HG03103 (cell line): ENCODE measurements around the gene ATPAF2.
A peak's percentile ranks its signal among the peaks of the same experiment; 100 is the strongest.

Experiments used
- ATAC-seq: cut with Tn5 transposase; IDR thresholded peaks from one replicate; pipeline ENCODE4 v1.9.1; 2021; ENCODE audit warnings: low read depth; ENCODE audit not compliant: unreplicated experiment

The ATPAF2 gene

GRCh38 chr17:18038861-18039534, at the start of gene ATPAF2, which contains the start of gene GID4:
Gene ATPAF2 (minus strand): TSS chr17:18039168. CDS start chr17:18039013, 155 bp downstream.
Gene GID4 (plus strand): TSS chr17:18039408. CDS start chr17:18039465, 57 bp downstream.
- peak; percentile 81 for ATAC-seq

DNA sequence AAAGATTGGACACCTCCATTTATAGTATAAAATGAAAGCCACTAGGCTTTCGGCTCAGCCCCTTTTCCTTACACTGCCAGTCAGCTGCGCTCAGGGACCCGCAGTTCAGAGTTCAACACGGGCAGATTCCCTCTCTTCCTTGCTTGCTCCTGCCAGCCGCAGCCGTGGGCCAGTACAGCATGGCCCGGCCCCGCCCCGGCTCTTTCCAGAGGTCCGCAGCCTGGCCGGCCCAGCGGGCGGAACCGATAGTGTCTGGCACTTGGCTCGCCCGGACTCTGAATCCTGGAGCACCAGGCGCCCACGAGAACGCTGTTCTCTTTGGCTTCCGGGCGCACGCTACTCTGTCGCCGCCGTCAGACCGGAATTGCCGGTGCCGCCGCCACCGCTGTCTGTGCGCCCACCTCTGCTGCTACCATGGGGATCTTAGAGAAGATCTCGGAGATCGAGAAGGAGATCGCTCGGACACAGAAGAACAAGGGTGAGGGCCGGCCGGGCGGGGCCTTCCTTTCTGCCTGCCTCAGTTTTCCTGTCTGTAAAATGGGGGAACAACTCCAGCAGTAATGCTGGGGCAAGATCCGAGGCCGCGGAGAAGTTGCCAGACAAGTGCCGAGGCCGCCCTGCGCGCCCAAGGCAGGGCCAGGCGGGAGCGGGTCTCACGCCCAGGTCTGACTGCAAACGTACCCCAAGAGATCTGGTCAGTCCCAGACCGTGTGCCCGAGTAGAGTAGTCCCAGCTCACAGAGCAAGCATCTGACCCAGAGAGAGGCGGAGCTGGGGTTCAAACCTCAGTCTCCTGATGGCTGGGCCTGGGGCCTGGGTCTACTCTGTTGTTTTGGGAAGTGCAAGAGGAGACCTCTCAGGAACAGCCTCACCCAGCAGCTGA, 48.9 kb upstream of the ATPAF2 start, which contains the start of gene DRG2:
TSS of gene DRG2 (plus strand) at position 339 of the 882 bp plus-strand sequence. CDS start at position 415, 76 bp downstream.
- ATAC-seq: peak; percentile 70

- no peak for ATAC-seq
Observed at GRCh38 chr17:18084256-18084655, 45.3 kb upstream of the ATPAF2 start.

GRCh38 chr17:18079543-18079942, 40.6 kb upstream of the ATPAF2 start:
- no peak for ATAC-seq

DNA sequence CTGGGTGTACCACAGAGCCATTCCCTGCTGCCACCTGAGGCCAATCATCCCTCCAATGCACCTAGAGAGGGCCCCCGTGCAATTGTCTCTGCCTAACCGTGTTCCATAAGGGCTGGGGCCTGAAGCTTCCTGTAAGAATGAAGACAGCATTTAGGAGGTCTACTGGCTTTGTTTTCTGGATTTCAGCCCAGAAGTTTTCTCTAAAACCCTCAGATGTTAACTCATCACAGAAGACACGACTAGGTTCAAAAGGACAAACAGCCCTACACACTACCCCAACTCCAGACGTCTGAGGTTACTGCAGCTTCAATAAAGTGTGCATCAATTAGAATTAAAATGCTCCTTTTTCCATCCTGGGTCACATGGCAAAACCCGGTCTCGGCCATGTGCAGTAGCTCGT, 38.0 kb upstream of the ATPAF2 start:
- no peak for ATAC-seq

DNA sequence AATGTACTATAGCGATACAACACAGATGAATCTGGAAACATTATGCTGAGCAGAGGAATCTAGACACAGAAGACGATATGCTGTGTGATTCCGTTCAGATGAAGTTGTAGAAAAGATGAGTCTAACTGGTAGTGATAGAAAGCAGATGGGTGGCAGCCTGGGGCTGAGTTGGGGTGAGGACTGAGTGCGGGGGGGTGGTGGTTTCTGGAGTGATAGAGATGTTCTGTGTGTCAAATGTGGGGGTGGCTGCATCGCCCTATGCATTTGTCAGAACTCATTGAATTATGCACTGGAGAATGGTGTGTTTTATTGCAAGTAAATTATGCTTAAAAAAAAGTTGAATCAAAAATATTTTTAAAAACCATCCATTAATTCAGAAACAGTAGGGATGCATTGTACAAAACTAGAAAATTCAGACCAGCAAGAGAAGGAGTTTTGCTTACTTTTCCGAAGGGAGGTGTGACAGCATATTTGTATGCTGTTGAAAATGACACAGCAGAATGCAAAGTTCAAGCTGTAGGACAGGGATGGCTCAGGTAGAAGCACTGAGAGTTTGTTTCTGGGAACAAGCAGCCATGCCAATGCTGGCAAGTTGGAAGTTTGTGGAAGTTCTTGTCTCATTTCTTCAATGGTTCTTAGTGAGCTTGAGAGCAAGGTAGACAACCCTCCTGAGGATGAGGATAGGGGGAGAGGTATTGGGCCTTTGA, 35.8 kb upstream of the ATPAF2 start:
- no peak for ATAC-seq

GRCh38 chr17:18071751-18072150, 32.8 kb upstream of the ATPAF2 start:
- ATAC-seq: no peak

GRCh38 chr17:18070861-18071340, 31.9 kb upstream of the ATPAF2 start:
- no peak for ATAC-seq

GRCh38 chr17:18069101-18069500, 30.1 kb upstream of the ATPAF2 start:
- no peak for ATAC-seq

DNA sequence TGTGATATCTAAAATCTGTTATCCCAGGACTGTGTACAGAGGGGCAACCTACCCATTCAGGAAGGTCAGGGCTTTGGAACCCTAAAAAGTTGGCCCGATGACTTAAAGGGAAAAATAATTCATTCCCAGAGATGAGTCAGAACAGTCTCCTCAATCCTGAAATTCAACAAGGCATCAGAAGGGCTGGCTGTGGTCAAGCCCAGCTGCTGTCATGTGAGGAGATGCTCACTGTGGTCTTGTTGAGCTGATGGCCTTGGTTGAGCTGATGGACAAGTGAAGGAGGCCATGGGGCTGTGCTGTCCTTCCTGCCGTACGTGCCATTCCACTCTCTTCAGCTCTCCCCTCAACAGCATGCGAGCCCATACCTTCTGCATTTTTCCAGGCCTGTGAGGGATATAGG, 27.9 kb upstream of the ATPAF2 start:
- ATAC-seq: no peak

DNA sequence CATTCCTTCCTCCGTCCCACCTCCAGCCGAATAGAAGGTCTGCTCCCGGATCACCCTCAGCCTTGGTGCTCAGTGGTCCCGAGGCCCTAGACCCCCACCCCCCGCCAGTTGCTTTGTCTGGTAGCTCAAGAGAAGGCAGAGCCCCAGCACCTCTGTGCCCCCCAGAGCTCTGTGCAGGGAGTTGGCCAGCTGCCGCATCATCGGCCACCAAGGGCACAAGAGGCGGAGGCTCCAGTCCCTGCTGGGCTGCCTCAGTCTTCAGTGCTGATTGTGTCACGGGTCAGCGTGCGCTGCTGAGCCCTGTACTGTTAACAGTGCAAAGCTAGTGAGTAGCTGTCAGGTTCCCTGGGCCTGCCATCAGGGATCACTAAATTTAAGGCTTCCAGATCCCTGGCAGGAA, 26.6 kb upstream of the ATPAF2 start:
- no peak for ATAC-seq

- no peak for ATAC-seq
Observed at GRCh38 chr17:18064053-18064452, 25.1 kb upstream of the ATPAF2 start.

- no peak for ATAC-seq
Observed at GRCh38 chr17:18059283-18059682, 20.3 kb upstream of the ATPAF2 start.

GRCh38 chr17:18056214-18056613, 17.2 kb upstream of the ATPAF2 start:
- ATAC-seq: no peak

- ATAC-seq: no peak
Observed at GRCh38 chr17:18055597-18055996, 16.6 kb upstream of the ATPAF2 start.

DNA sequence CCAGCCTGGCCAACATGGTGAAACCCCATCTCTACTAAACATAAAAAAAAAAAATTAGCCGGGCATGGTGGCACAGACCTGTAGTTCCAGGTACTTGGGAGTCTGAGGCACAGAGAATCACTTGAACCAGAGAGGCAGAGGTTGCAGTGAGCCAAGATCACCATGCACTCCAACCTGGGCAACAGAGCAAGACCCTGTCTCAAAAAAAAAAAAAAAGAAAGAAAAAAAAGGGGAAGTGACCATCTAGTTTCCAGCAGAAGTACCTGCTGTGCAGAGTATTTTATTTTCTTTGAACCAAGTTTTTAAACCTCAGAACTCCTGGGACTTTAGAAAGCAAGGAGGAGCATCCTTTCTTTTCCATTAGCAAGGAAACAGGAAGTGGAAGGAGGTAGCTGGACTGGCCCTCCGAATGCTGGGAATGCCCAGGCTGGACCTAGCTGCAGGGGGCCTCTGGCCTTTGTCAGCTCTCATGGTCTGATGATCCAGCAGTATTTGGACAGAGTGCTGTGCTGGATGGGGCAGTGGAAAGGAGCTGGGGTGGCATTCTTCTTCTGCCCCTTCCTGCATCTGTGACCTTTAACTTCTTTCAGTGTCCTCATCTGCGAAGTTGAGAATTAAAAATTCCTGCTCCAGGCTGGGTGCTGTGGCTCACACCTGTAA, 6.9 kb upstream of the ATPAF2 start:
- no peak for ATAC-seq

DNA sequence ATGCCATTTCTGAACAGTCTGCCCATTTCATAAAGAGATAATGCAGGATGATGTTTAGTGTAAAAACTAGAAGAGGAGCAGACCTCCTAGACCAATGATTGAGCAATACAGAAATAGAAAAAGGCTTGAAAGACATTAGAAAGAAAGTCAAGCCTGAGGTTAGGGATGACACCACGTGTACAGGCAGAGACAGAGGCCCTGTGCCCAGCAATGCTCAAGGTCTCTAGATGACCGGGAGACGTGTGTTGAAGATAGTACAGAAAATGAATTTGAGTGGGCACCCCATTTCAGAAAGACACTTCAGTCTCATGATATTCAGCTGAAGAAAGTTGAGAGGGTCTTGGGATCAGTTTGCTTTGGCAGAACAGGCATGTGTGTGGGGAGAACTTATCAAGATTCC, 5.6 kb upstream of the ATPAF2 start:
- ATAC-seq: no peak

DNA sequence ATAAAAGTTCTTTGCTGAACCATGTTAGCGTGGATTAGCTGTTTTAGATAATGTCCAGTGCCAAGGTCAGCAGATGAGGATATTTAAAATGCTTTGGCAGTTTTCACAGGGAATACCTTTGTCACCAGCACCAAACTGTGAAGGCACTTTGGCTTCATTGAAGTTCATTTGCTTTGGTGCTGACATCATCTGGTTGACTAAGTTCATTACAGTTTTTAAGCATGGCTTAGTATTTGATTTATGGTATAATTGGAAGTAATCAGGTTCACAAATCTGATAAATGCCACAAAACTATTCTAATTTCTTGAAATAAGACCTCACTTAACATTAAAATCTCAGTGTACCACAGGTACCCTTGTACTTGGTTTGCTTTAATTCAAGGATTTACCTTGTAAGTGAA, 4.5 kb upstream of the ATPAF2 start:
- ATAC-seq: no peak

DNA sequence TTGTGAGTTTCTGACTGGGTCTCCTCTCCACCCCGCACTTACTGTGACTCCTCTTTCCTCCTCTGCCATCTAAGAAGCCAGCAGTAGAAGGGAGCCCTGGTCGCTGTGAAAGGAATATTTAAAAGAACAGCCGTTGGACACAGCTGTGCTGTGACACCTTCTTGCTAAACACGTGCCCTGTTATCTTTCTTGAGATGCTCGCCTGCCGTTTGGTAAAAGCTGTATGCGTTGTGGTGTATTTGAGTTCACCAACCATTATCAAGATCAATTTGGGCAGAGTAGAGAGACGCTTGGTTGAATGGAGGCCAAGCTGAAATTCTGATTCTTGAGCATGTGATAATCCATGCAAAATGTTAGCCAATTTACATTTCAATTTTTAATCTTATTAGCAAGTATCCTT, 4.0 kb upstream of the ATPAF2 start:
- no peak for ATAC-seq

DNA sequence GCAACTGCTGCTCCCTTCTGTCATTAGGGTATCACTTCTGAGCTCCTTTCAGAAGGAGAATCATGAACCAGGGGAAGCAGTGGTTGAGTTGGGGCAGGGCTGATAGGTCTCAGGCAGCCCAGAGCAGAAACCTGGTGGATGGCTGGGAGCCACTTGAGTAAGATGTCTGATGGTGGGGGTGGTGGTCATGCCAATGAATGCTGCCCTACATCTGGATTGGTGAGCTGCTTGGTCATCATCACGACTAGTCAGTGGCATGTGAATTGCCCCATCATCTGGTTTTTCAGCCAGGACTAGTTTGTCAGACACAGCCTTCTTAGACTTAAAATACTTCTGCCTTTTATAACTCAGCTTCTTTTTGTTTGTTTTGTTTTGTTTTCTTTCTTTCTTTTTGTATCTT, 2.8 kb upstream of the ATPAF2 start:
- no peak for ATAC-seq
